GM23338 (cell line): ENCODE measurements around the gene MYT1. TPM values are rescaled to one million over a fixed set of nuclear protein-coding genes. Genes with fewer than 3 reads are reported as not detected.

ENCODE experiments used
- ATAC-seq: fragments of 200-7000 bp; cut with Tn5 transposase; 3 replicates; pipeline ENCODE4 v1.9.1; 2020
- DNase-seq: peaks from one replicate; pipeline ENCODE4 v3.0.0-alpha.2; 2015; ENCODE audit warnings: low spot score
- H2AFZ ChIP-seq: fragments of 200-600 bp; sonication (generic); 2 replicates; pipeline ENCODE4 v1.8.0; 2016; ENCODE audit warnings: antibody characterized with exemption, mild to moderate bottlenecking, moderate library complexity
- H3F3A ChIP-seq: fragments of 200-600 bp; sonication (generic); replicated peaks from 2 replicates; pipeline ENCODE4 v1.8.0; 2017; ENCODE audit warnings: antibody characterized with exemption, mixed run types, low read depth
- H3K27ac ChIP-seq: fragments of 200-600 bp; sonication (generic); 2 replicates; pipeline ENCODE4 v1.6.1; 2016; ENCODE audit warnings: low read depth
- H3K27me3 ChIP-seq: fragments of 200-600 bp; sonication (generic); 2 replicates; pipeline ENCODE4 v1.8.0; 2016; ENCODE audit warnings: mild to moderate bottlenecking, mixed run types, moderate library complexity; ENCODE audit not compliant: insufficient read depth
- H3K36me3 ChIP-seq: fragments of 200-600 bp; sonication (generic); 2 replicates; pipeline ENCODE4 v1.8.0; 2016; ENCODE audit warnings: mild to moderate bottlenecking; ENCODE audit not compliant: insufficient read depth
- H3K4me1 ChIP-seq: fragments of 200-600 bp; sonication (generic); 2 replicates; pipeline ENCODE4 v1.8.0; 2016; ENCODE audit warnings: mild to moderate bottlenecking, moderate library complexity; ENCODE audit not compliant: insufficient read depth
- H3K4me2 ChIP-seq: fragments of 200-600 bp; sonication (generic); 2 replicates; pipeline ENCODE4 v1.7.1; 2017; ENCODE audit warnings: mixed run types
- H3K4me3 ChIP-seq: fragments of 200-600 bp; sonication (generic); 2 replicates; pipeline ENCODE4 v1.6.1; 2016; ENCODE audit warnings: mixed run types
- H3K79me2 ChIP-seq: fragments of 200-600 bp; sonication (generic); replicated peaks from 2 replicates; pipeline ENCODE4 v1.8.0; 2017; ENCODE audit warnings: mild to moderate bottlenecking; ENCODE audit not compliant: insufficient read depth
- H3K9me2 ChIP-seq: fragments of 200-600 bp; sonication (generic); 2 replicates; pipeline ENCODE4 v1.8.0; 2017; ENCODE audit not compliant: insufficient read depth
- H4K20me1 ChIP-seq: fragments of 200-600 bp; sonication (generic); replicated peaks from 2 replicates; pipeline ENCODE4 v1.8.0; 2017; ENCODE audit warnings: mild to moderate bottlenecking; ENCODE audit not compliant: insufficient read depth
- H3K27ac Mint-ChIP-seq: 2 replicates; pipeline ENCODE4 v1.8.0; 2020; ENCODE audit warnings: inconsistent platforms, mild to moderate bottlenecking, moderate library complexity, mixed read lengths
- H3K27me3 Mint-ChIP-seq: 3 replicates; pipeline ENCODE4 v1.8.0; 2022; ENCODE audit warnings: low read depth, mild to moderate bottlenecking, moderate library complexity, mixed read lengths, inconsistent platforms; ENCODE audit not compliant: insufficient read depth, poor library complexity
- H3K36me3 Mint-ChIP-seq: 3 replicates; pipeline ENCODE4 v1.8.0; 2021; ENCODE audit warnings: low read depth, mild to moderate bottlenecking, inconsistent platforms, moderate library complexity, mixed read lengths
- H3K4me1 Mint-ChIP-seq: 3 replicates; pipeline ENCODE4 v1.8.0; 2020; ENCODE audit warnings: mild to moderate bottlenecking, inconsistent platforms, mixed read lengths
- H3K4me3 Mint-ChIP-seq: 3 replicates; pipeline ENCODE4 v1.8.0; 2021; ENCODE audit warnings: moderate library complexity, mild to moderate bottlenecking, inconsistent platforms, mixed read lengths
- H3K9me3 Mint-ChIP-seq: 3 replicates; pipeline ENCODE4 v1.8.0; 2020; ENCODE audit warnings: moderate library complexity, mild to moderate bottlenecking, inconsistent platforms, mixed read lengths
- CREB1 ChIP-seq: fragments of 250-450 bp; sonication (Bioruptor Pico); IDR thresholded peaks from 2 replicates; pipeline ENCODE4 v1.5.0; 2020; ENCODE audit warnings: low read depth, mild to moderate bottlenecking, moderate library complexity
- CTCF ChIP-seq, 2 experiments: fragments of 200-600 bp in 1 of 2; sonication (generic) in 1 of 2; conservative IDR thresholded peaks; 2 replicates each; pipeline versions ENCODE4 v1.5.1 to v1.6.1; 2016 to 2017; ENCODE audit warnings: antibody characterized with exemption in 2 of 2, low read depth in 2 of 2, mild to moderate bottlenecking in 2 of 2, moderate library complexity in 1 of 2
- ETS1 ChIP-seq: IDR thresholded peaks from 2 replicates; pipeline ENCODE4 v1.6.1; 2016; ENCODE audit warnings: antibody characterized with exemption
- EZH2 ChIP-seq: fragments of 200-600 bp; sonication (generic); IDR thresholded peaks from one replicate; pipeline ENCODE4 v1.8.0; 2017; ENCODE audit warnings: antibody characterized with exemption, mild to moderate bottlenecking, low read depth; ENCODE audit not compliant: unreplicated experiment
- EZH2phosphoT487 ChIP-seq: fragments of 200-600 bp; sonication (generic); IDR thresholded peaks from one replicate; pipeline ENCODE4 v1.8.1; 2018; ENCODE audit warnings: antibody characterized with exemption; ENCODE audit not compliant: unreplicated experiment
- JUNB ChIP-seq: IDR thresholded peaks from one replicate; pipeline ENCODE4 v1.6.1; 2016; ENCODE audit warnings: antibody characterized with exemption; ENCODE audit not compliant: unreplicated experiment
- NANOG ChIP-seq: IDR thresholded peaks from 2 replicates; pipeline ENCODE4 v1.6.1; 2016; ENCODE audit warnings: antibody characterized with exemption, borderline replicate concordance
- POLR2AphosphoS5 ChIP-seq: IDR thresholded peaks from 2 replicates; pipeline ENCODE4 v1.6.1; 2016; ENCODE audit warnings: antibody characterized with exemption, low read depth
- STAT1 ChIP-seq: IDR thresholded peaks from one replicate; pipeline ENCODE4 v1.6.1; 2016; ENCODE audit warnings: antibody characterized with exemption; ENCODE audit not compliant: unreplicated experiment
- ZNF114 ChIP-seq: fragments of 250-450 bp; sonication (Bioruptor Pico); IDR thresholded peaks from 2 replicates; pipeline ENCODE4 v1.5.0; 2020; ENCODE audit warnings: mild to moderate bottlenecking, moderate library complexity
- polyA plus RNA-seq: library from polyadenylated mRNA; unstranded; fragments of >200 nt; fragmentation: Nextera tagmentation; extraction: Ambion mirVana; gene quantifications from 2 replicates; pipeline ENCODE4 v1.2.1, GENCODE V29; 2016
- total RNA-seq: library from RNA; depleted of rRNA; stranded (reverse); fragments of >200 nt; shearing (Covaris generic); gene quantifications from 2 replicates; pipeline ENCODE4 v1.2.3, GENCODE V29; 2014
- TF ChIP-seq, protein P1 (sequence below): IDR thresholded peaks from one replicate; pipeline ENCODE4 v1.6.1; 2018; ENCODE audit warnings: antibody characterized with exemption; ENCODE audit not compliant: unreplicated experiment

MYT1 gene
- total and polyA plus RNA-seq, 2 experiments from 2014 or later, result 0.83 to 1.6 TPM

GRCh38 chr20:64246616-64247306 lies 82.5 kb downstream of the MYT1 start (continued):
- TF ChIP-seq POLR2AphosphoS5 (no peak), CREB1 (CRISPR knock-in tag) (no peak), NANOG (no peak), CTCF (conservative IDR thresholded peaks at IDR 0.05; ENCODE audit: low read depth in 2 of 2) (no peak), ZNF114 (no peak), EZH2phosphoT487 (no peak)
- TF ChIP-seq, protein P1, sequence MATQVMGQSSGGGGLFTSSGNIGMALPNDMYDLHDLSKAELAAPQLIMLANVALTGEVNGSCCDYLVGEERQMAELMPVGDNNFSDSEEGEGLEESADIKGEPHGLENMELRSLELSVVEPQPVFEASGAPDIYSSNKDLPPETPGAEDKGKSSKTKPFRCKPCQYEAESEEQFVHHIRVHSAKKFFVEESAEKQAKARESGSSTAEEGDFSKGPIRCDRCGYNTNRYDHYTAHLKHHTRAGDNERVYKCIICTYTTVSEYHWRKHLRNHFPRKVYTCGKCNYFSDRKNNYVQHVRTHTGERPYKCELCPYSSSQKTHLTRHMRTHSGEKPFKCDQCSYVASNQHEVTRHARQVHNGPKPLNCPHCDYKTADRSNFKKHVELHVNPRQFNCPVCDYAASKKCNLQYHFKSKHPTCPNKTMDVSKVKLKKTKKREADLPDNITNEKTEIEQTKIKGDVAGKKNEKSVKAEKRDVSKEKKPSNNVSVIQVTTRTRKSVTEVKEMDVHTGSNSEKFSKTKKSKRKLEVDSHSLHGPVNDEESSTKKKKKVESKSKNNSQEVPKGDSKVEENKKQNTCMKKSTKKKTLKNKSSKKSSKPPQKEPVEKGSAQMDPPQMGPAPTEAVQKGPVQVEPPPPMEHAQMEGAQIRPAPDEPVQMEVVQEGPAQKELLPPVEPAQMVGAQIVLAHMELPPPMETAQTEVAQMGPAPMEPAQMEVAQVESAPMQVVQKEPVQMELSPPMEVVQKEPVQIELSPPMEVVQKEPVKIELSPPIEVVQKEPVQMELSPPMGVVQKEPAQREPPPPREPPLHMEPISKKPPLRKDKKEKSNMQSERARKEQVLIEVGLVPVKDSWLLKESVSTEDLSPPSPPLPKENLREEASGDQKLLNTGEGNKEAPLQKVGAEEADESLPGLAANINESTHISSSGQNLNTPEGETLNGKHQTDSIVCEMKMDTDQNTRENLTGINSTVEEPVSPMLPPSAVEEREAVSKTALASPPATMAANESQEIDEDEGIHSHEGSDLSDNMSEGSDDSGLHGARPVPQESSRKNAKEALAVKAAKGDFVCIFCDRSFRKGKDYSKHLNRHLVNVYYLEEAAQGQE, result no peak

DNA sequence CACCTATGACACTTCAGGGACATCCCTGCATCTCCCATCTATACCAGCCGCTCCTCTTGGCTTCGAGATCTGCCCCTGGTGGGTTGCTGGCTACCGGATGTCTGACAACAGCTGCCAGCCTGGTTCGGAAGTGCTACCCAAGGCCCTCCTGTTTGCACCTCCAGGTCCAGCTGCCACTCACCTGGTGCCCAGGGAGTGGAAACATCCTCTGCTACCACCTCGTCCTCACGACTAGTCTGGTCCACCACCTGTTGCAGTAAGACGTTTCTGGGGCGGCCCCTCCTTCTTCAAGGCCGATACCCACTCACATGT lies 83.0 kb downstream of the MYT1 start:
- DNase-seq (no peak), ATAC-seq (no peak)
- Histone ChIP-seq H3K36me3 (no peaks in the 10 kb centered on the region), H4K20me1 (no peaks in the 10 kb centered on the region), H3K4me2 (no peak overlapping the region), H3K27me3 (no peaks in the 10 kb centered on the region), H3K4me3 (no peak overlapping the region), H3K9me2 (no peaks in the 10 kb centered on the region), H3K79me2 (no peaks in the 10 kb centered on the region), H2AFZ (no peak overlapping the region), H3K27ac (no peak overlapping the region), H3K4me1 (no peaks in the 10 kb centered on the region), H3F3A (no peaks in the 10 kb centered on the region)
- H3K9me3 Mint-ChIP-seq, result no peaks in the 10 kb centered on the region
- no peaks in the 10 kb centered on the region for H3K4me1 Mint-ChIP-seq
- no peak overlapping the region for H3K4me3 Mint-ChIP-seq
- peaks cover 13% of the 10 kb centered on the region for H3K27me3 Mint-ChIP-seq
- no peaks in the 10 kb centered on the region for H3K36me3 Mint-ChIP-seq
- H3K27ac Mint-ChIP-seq, result no peak overlapping the region
- TF ChIP-seq EZH2 (no peak), ETS1 (no peak), STAT1 (no peak), CTCF (conservative IDR thresholded peaks at IDR 0.05; ENCODE audit: low read depth in 2 of 2) (no peak), NANOG (no peak), EZH2phosphoT487 (no peak), JUNB (no peak)
